Type B pancreatic cell (in vitro differentiated cells): ENCODE results near the gene FRMD1. TPM values are rescaled to one million over a fixed set of nuclear protein-coding genes. Genes with fewer than 3 reads are reported as not detected.

Experiments
- DNase-seq: peaks from one replicate; pipeline ENCODE4 v3.0.0; 2021; ENCODE audit warnings: mixed read lengths; ENCODE audit not compliant: unreplicated experiment; ENCODE audit errors: extremely low spot score
- H3K27ac Mint-ChIP-seq: 2 replicates; pipeline ENCODE4 v1.8.0; 2021; ENCODE audit warnings: mild to moderate bottlenecking, mixed read lengths
- H3K27me3 Mint-ChIP-seq: 2 replicates; pipeline ENCODE4 v1.8.0; 2021; ENCODE audit warnings: mixed read lengths
- H3K36me3 Mint-ChIP-seq: 2 replicates; pipeline ENCODE4 v1.8.0; 2021; ENCODE audit warnings: mixed read lengths
- H3K4me1 Mint-ChIP-seq: one replicate; pipeline ENCODE4 v1.8.0; 2021; ENCODE audit warnings: mixed read lengths; ENCODE audit not compliant: unreplicated experiment
- H3K4me3 Mint-ChIP-seq: 2 replicates; pipeline ENCODE4 v1.8.0; 2021; ENCODE audit warnings: mild to moderate bottlenecking, mixed read lengths
- H3K9me3 Mint-ChIP-seq: 2 replicates; pipeline ENCODE4 v1.8.0; 2021; ENCODE audit warnings: mixed read lengths
- total RNA-seq: library from RNA; stranded (reverse); gene quantifications from 2 replicates; pipeline ENCODE4 v1.2.1, GENCODE V29; 2021; ENCODE audit warnings: low replicate concordance
- TF ChIP-seq, protein P1 (sequence below): fragments of 200-600 bp; sonication (generic); conservative IDR thresholded peaks from 2 replicates; pipeline ENCODE4 v1.5.0; 2021; ENCODE audit warnings: antibody characterized with exemption, mild to moderate bottlenecking

FRMD1 gene
- total RNA-seq, 1 donor from 2014 or later: 0.17 TPM

DNA sequence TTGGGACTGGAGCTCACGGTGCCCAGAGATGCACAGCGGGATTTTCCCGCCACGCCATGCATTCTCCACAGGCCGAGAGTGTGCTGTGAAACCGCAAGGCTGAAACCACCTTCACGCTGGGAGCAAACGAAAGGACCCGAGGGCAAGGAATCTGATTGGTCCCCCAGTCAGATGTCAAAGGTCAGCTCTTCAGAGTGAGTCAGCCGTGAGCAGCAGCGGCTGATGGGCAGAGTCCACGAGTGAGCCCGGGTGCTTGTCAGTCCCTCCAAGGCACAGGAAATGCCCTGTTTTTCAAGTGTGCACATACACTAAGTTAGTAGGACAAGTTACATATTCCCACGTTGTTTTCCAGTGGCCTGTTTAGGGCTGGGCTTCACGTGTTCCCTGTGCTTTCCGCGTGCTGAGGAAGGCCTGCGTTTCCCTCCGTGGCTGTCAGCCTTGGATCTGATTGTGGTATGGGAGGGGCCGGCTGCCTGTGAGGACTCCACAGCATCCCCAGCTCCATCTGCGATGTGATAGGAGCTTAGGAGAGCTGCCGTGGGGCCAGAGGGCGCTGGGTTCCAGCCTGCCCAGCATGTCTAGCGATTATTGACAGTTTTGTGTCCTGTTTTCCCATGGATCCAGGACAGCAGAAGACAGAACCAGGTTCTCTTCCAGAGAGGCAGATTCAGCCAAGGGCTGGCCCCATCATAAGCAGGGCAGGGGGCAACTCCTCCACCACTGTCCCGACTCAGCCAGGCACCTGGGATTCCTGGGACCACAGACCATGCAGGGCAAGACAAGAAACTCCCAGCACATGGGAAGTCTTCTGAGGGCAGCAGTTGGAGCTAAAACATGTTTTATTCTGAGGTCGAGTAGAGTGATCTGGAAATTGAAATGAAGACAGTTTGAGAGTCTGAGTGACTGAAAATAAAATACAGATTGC is 38.2 kb upstream of the FRMD1 start:
- Mint-ChIP-seq H3K9me3 (peaks cover 5% of the 10 kb centered on the region), H3K36me3 (no peaks in the 10 kb centered on the region), H3K4me1 (no peaks in the 10 kb centered on the region), H3K27ac (no peak overlapping the region), H3K4me3 (no peak overlapping the region), H3K27me3 (peaks cover 4% of the 10 kb centered on the region)
- DNase-seq: peak; percentile 51
- TF ChIP-seq, protein P1, sequence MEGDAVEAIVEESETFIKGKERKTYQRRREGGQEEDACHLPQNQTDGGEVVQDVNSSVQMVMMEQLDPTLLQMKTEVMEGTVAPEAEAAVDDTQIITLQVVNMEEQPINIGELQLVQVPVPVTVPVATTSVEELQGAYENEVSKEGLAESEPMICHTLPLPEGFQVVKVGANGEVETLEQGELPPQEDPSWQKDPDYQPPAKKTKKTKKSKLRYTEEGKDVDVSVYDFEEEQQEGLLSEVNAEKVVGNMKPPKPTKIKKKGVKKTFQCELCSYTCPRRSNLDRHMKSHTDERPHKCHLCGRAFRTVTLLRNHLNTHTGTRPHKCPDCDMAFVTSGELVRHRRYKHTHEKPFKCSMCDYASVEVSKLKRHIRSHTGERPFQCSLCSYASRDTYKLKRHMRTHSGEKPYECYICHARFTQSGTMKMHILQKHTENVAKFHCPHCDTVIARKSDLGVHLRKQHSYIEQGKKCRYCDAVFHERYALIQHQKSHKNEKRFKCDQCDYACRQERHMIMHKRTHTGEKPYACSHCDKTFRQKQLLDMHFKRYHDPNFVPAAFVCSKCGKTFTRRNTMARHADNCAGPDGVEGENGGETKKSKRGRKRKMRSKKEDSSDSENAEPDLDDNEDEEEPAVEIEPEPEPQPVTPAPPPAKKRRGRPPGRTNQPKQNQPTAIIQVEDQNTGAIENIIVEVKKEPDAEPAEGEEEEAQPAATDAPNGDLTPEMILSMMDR: no peak

DNA sequence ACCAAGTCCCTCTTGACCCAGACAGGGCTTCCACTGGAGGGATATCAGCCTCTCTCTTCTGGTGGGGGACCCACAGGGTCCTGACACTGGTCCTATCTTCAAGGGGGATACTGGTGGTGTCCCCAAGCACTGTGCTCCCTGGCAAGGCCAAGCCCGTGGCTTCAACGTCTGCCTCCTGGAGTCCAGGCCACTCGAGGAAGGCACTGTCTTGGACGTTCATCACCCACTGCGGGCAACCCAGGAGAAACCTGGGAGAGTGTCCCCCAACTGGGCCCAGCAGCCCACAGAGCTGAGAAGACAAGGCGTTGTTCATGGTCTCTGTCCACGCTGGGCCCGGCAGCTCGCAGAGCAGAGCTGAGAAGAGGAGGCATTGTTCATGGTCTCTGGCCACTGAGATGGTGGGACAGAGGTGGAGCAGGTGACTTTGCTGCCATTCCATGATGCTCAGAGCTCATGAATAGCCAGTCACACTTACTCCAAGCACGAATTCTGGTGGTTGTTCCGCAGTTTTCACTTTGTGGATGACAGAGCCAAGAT is 37.5 kb upstream of the FRMD1 start:
- Mint-ChIP-seq H3K27me3 (peaks cover 4% of the 10 kb centered on the region), H3K36me3 (no peaks in the 10 kb centered on the region), H3K27ac (no peak overlapping the region), H3K9me3 (peaks cover 5% of the 10 kb centered on the region), H3K4me1 (no peaks in the 10 kb centered on the region), H3K4me3 (no peak overlapping the region)
- peak; percentile 32 for DNase-seq
- TF ChIP-seq, protein P1: no peak

DNA sequence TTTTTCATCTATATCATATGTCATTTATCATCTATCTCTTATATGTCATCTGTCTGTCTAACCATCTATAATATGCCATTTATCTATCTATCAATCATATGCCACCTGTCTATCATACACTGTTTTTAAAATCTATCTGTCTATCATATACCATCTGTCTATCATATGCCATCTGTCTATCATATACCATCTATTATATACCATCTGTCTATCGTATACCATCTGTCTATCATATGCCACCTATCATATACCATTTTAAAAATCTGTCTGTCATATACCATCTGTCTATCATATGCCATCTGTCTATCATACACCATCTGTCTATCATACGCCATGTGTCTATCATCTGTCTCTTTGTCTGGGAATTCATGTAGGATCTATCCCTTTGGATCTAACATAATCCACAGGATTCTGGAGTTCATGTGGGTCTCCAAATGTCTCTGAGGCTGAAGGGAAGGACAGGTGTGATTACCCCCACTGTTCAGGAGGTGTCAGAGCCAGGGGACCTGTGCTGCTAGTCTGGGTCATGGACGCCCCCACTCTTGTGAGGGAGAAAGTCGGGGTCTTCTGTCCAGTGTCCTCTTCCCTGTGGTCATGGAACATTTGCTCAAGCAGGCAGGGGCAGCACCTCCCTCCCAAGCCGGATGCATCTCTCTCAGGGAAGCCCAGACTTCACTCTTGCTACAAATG is 36.9 kb upstream of the FRMD1 start:
- peaks cover 4% of the 10 kb centered on the region for H3K27me3 Mint-ChIP-seq
- H3K36me3 Mint-ChIP-seq: no peaks in the 10 kb centered on the region
- no peaks in the 10 kb centered on the region for H3K4me1 Mint-ChIP-seq
- no peak for DNase-seq
- TF ChIP-seq, protein P1: no peak
- H3K9me3 Mint-ChIP-seq: peaks cover 5% of the 10 kb centered on the region
- H3K4me3 Mint-ChIP-seq: no peak overlapping the region
- H3K27ac Mint-ChIP-seq: no peak overlapping the region

DNA sequence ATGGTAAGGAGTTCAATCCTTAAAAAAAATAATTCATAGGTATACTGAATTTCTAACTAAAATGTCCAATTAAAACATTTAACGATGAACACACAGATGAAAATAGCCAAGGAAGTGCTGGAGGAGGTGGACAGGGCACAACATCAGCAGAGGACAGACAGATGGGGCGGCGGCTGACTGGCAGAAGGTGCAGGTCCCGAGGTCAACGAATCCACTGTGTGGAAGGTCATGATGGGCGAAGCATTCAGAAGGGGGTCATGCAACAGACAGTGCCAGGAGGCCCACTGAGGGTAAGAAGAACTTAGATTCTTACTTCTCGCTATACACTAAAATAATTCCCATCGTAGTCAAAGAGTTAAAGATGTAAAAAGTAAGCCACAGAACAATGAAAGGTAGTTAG is 34.2 kb upstream of the FRMD1 start:
- Mint-ChIP-seq H3K27ac (no peak overlapping the region), H3K4me1 (no peaks in the 10 kb centered on the region), H3K4me3 (no peak overlapping the region), H3K36me3 (no peaks in the 10 kb centered on the region), H3K27me3 (peaks cover 4% of the 10 kb centered on the region), H3K9me3 (peaks cover 5% of the 10 kb centered on the region)
- no peak for DNase-seq
- TF ChIP-seq, protein P1: no peak

DNA sequence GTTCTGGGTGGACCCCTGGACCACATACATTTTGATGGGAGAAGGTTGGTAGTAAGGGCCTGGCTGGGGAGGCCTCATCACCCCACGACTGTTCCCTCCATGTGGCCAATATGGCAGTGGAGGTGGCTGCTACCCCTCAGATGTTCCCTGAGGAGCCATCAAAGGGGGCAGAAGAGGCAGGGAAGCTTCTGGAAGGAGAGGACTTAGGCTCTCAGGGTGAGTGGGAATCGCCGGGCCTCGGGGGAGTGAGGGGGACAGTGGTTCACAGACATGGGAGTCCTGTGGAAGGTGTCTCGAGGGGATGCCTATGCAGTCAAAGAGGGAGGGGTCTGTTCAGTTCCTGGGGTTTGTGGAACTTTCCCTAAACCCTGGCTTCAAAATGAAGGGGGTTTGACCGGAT is 32.9 kb upstream of the FRMD1 start:
- peaks cover 5% of the 10 kb centered on the region for H3K9me3 Mint-ChIP-seq
- DNase-seq: no peak
- peaks cover 4% of the 10 kb centered on the region for H3K27me3 Mint-ChIP-seq
- H3K4me1 Mint-ChIP-seq: peaks cover 4% of the 10 kb centered on the region
- H3K27ac Mint-ChIP-seq: no peak overlapping the region
- H3K4me3 Mint-ChIP-seq: no peak overlapping the region
- H3K36me3 Mint-ChIP-seq: no peaks in the 10 kb centered on the region
- TF ChIP-seq, protein P1: no peak
